ENCODE results near the gene ZNF655.

DNA sequence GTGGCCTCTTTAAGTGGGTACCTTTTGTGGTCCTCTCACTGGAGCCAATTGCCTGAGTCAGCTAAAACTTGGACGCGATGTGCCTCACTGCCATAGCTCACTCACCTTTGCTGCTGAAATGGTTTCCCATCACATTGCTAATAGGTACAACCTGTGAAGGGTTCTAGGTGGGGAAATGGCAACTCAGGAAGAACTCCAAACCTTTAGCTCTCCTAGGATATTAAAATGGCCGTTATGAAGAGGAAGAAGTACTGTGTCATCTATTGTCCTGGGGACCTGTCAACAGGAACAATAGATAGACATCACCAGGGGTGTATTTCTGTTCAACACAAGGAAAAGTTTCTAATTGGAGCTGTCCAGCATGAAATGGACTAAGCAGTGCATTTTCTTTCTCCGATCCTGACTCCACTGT is 1.2 kb upstream of the ZNF655 start:
- TF ChIP-seq CTCF (IDR thresholded peaks at IDR 0.05; ENCODE audit: extremely low read depth in 1 of 2, insufficient read depth in 1 of 2, low read depth in 1 of 2, low read length in 2 of 2) (no peak), POLR2AphosphoS5 (IDR thresholded peaks at IDR 0.05; ENCODE audit: insufficient read depth, low read depth, low read length) (no peak), POLR2A (IDR thresholded peaks at IDR 0.05; ENCODE audit: low read depth, low read length) (no peak), FOS (IDR thresholded peaks at IDR 0.05; ENCODE audit: borderline replicate concordance, insufficient read depth, low read length) (no peak), MYC (IDR thresholded peaks at IDR 0.05; ENCODE audit: low read depth, low read length) (no peak), EZH2 (IDR thresholded peaks at IDR 0.05; ENCODE audit: borderline replicate concordance, low read depth, low read length, severe bottlenecking) (no peak), JUN (IDR thresholded peaks at IDR 0.05; ENCODE audit: borderline replicate concordance, insufficient read depth, insufficient read length, low read depth) (no peak)
- TF ChIP-seq, protein P1, sequence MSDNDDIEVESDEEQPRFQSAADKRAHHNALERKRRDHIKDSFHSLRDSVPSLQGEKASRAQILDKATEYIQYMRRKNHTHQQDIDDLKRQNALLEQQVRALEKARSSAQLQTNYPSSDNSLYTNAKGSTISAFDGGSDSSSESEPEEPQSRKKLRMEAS (IDR thresholded peaks at IDR 0.05; ENCODE audit: insufficient read depth, insufficient read length), result no peak

All from endothelial cell of umbilical vein (primary cell).